Muscle of back (tissue), 11 donors: ENCODE data around the gene DBX1. TPM values are rescaled to one million over a fixed set of nuclear protein-coding genes. Genes with fewer than 3 reads are reported as not detected.

ENCODE experiments used
- DNase-seq, 3 donors: peaks; one replicate each; pipeline versions ENCODE4 v3.0.0 to v3.0.0-alpha.2; 2013
- polyA plus RNA-seq, 10 donors: library from polyadenylated mRNA; unstranded; fragments of 120-200 nt; gene quantifications; one replicate each; pipeline ENCODE4 v1.2.1, GENCODE V29; 2013; ENCODE audit not compliant: insufficient read length in 10 of 10

The DBX1 gene
- polyA plus RNA-seq, 10 donors = 3.2 to 6.7 (median 4.9) TPM

DNA sequence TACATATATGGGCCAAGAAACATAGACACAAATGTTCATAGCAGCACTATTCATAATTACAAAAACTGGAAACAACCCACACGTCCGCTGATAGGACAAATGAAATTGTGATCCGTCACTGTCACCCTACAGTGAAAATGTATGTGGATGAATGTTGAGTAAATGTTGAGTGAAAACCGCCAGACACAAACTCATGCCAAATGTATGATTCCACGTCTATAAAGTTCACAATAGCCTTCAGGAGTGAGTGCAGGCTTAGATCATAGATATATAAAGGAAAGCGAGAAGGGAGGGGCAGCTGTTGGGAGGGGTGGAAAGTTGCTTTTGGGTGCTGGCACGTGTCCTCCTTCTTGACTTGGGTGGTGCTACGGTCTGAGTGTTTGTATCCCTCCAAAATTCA is 33.6 kb downstream of the DBX1 start:
- no peak for DNase-seq

DNA sequence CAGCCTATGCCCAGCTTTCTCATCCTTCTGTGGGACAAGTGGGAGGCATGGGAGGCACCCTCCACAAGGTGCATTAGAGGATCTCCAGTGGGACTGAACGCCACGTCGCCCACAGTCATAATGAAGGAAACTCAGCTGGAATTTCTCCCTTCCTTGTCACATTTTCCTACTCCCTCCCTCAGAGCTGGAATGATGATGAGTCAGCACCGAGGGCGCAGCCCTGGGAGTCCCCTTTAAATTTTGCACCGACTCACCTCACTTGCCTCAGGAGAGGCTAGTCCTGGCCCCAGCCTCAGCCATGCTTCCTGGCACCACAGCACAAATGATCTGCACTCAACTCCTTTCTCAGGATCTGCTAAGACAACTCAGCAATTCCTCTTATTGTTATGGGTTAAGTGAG is 34.3 kb downstream of the DBX1 start:
- DNase-seq = peak in 1 of 3 donors; percentile 39

DNA sequence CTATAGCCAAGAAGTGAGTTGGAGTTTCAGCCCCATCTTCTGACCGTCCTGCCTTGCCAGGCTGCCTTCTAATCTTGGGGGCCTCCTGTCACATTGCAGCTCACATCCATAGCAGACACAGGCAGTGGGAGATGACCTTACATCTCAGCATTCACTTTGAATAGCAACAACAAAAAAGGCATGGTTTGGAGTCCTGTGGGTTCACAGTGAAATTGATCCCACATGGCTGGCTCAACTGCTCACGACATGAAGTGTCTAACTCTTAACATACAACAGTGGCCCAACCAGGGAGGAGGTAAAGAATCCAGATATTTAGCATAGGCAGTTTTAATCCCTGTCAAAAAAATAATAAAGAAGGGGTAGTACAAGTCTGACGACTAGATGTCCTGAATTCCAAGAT is 38.1 kb downstream of the DBX1 start:
- DNase-seq = no peak

DNA sequence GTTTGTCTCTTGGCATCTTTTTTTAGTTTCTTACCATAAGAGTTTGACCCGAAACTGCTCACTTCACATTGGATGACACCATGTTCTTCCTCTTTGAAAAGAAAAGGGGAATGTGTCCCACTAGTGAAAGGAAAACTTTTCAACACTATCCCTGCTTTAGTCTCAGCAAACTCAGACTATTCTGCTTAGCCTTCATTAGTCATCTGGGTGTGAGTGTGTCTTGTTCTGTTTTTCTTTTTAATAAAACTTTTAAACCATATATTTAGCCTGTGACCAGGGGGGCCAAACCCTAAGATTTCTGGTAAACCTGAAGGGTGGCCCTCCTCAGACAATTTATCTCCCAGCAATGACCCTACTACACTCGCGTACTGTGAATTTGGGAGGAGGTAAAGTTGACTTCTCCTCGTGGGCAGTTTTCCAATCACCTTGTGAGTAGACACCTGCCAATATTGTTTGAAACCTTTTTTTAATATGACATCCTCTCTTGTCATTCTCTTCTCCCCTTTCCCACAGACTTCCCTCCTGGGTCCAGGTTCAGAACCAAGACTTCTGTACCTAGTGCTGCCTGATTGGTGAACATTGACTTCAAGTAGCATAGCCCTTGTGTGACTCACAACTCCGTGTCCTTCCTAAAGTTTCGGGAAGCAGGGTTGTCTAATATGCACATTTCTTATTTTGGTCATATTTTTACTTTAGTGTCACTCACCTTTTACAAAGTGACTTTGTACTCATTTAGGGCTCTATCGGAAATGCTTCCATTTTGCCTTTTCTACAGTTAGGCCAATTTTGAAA is 39.9 kb downstream of the DBX1 start:
- DNase-seq = no peak

DNA sequence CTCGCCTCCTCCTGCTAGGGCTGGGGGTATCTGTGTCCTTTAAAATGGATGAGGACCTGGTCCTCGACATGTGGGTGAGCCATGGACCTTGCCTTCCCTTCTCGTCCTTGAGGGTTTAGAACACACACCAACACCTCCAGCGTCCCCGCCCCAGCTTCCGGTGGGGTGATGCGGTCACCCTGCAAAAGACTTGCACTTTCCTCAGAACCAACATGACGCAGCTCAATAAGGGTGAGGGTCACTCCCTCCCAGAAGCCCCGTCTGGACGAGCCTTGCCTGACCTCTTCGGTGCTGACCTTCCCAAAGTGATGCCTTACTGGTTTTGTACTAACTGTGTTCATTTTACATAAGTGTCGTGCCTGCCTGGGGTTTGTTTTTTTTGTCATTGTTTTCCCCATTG is 41.0 kb downstream of the DBX1 start:
- no peak for DNase-seq

DNA sequence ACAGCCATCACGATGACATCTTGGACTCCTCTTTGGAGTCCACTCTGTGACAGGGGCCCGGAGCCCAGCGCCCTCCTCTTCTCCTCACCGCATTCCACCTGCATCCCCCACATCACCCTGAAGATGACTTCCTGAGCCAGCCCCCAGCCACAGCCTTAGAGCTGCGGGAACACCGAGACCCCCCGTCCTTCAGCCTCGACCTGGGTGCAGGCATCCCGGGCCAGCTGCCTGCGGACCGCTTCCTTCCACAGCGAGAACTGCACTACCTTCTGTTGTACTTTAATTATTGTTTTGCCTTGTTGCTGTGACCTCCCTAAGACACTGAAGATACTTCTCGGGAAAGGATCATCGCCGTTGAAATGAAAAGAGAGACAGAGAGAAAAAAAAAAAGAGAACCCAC is 42.1 kb downstream of the DBX1 start:
- no peak for DNase-seq

DNA sequence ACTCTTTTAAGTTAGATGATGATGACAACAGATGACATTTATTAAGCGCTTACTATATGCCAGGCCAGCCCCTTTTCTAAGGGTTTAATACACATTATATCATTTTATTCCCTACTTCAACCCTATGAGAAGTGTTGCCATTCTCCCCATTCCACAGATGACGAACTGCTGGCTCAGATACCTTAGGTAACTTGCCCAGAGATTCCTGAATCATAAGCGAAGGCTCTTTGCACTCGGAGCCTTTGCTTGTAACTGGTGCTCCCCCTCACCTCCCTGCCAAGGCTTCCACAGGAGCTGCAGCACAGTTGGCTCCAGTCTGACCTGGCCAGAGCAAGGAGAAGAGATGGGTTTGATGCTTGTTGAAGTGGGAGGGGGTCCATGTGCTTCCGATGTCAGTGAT is 43.0 kb downstream of the DBX1 start:
- no peak for DNase-seq

DNA sequence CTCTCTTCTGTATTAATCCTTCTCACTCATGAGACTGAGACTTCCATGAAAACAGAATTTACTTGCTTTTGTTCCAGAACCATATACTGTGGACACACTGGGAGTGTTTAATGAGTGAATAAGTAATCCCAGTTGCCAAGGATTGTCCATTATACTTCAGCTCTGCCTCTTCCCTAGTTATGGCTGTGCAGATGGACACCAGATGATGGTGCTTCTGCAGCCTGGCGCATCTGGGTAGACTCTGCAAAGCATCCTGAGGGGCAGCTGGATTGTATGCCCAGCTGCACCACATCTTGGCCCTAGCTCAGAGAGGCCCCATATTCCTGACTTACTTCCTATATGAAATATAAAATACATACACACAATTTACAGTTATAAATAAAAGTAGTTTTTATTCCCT is 43.5 kb downstream of the DBX1 start:
- DNase-seq = no peak

DNA sequence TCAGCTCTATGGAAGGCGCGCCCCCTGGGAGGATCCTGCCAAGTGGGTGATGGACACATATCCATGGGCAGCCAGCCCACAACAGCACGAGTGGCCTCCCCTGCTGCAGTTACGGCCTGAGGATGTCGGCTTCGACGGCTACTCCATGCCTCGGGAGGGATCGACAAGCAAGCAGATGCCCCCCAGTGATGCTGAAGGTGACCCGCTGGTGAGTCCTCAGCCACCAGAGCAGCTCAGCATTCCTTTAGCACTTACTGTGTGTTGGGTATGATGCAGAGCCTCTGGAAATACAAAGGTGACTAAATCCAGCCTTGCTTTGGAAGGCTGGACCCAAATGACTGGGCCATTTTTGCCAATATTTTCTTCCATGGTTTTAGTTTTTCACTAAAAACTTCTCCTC is 45.7 kb downstream of the DBX1 start:
- DNase-seq = no peak

DNA sequence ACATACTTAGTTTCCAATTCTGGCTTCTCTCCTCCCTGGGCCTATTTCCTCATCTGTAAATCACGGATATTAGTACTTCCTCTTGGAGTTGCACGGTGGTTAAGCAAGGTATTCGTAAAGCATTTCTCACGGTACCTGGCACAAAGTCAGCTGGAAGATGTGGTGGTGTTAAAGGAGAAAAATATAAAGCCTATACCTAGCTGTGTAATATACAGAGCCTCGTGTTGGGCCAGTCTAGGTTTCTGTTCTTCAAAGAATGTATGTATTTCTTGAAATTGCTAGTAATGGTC is 47.2 kb downstream of the DBX1 start:
- no peak for DNase-seq

DNA sequence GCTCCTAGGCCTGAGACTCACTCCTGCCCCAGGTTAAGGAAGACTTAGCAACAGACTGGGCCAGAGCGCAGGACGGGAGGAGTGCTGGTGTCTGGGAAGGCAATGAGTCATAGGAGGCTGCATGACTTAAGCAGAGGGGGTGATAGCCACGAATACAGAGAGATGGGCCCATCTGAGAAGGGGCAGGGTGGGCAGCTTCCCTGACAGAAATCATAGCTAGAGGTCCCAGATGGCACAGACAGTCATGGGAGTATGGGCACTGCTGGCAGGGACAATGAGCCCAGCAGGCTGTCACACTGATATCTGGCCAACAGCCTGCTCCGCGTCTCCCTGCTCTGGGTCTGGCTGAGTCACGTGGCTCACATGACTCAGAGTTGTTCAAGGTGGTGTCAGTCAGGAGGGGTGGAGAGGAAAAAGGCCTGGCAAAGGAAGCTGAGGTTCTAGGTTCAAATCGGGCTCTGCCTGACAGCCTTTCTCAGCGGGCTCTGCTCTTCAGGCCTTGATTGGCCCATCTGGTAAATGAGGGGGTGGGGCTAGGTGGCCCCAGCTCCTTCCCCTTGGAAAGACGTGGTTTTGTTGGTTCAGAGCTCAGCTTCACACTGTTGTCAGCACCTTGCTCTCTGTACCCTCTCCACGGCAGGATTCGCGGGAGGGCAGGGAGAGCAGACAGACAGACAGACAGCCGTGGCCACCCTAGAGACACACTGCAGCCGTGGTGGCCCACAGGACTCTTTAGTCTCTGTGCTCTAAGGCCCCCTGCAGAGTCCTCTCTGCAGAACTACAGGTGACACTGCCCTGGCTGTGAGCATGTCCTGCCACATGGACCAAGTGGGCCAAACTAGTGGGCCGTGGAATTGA is 47.8 kb downstream of the DBX1 start:
- DNase-seq = peak in 1 of 3 donors; percentile 80

DNA sequence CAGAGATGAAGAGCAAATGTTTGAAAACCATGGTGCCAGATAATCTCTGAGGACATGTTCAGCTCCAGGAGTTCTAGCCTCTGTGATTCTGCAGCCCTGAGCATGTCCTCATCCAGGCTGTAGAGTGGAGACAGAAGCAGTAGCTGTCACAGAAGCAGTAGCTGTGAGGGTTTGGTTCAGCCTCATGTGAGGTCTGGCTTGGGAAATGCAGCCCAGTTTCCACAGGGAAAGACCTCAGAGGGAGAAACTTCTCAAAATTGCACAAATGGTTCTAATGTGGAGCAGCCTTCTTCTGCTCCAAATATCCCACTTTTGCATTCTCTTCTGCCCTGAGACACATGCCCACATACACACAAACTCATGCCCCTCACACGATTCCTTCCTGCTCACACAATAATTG is 48.4 kb downstream of the DBX1 start:
- DNase-seq = no peak

DNA sequence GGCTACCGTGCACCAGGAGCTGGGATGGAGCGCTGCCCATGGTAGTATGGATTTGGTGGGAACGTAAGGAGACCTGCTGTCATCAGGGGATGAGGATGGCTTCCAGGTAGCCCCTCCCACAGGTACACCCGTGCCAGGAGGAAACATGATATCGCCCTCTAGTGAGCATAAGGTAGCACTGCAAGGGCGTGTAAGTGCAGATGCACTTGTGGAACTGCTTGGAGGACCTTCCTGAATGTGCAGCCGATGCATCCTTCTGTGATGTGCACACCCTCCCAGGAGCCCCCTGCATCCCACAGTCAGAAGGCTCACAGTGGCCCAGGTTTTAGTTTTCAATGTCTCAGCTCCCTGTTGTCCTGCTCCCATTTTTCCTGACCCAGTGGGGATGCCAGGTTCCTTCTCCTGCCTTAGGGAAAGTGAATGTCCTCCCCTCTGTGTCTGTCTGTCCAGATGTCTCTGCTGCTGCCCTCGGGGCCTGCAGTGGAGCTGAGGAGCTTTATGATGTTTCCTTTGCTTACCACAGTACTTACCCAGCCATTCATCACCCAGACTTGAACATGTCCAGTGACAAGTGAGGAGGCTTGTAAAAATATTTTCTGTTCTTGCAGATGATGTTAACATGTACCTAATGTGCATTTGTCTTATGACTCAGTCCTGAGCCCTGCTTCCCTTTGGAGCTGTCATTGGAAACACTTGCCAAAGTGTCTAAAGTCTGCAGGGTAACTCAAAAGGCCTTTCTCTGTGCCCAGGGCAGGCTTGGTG is 49.2 kb downstream of the DBX1 start:
- DNase-seq = peak in 2 of 3 donors; percentile 26 to 80

DNA sequence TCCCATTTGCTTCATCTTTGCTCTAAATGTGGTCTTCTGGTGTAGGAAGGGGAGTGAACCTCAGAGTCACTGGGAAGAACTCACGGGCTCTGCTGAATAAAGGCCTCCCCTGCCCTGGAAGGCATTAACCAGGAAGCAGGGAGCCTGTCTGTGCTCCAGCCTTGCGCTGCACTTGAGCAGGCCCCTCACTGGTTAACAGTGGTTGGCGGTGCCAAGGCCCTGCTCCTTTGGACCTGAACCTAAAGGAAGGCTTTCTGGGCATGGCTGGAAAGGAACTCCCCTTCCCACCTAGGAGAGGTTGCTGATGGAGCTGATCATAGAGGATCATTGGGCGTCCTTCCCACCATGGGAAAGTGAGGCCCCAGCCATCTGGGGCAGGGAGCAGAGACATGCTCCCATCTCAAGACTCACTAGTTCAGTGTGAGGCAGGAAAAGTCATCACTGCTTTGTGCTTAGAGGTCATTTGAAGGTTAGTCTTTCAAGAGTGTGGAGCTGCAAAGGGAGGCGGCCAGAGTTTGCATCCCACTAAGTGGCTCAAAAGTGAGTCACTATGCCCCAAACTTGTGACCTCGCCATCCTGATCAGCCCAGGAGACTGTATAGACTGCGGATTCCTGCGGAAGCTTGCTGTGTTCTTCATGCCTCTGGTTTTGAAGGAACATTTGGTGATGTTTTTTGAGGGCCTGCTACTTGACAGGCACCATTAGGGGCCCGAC is 50.4 kb downstream of the DBX1 start:
- no peak for DNase-seq

Other genes with a start within 250 kb of the DBX1 start
- gene HTATIP2, start 203.2 kb upstream of the DBX1 start, polyA plus RNA-seq = 1 to 10 TPM; 1.6 to 5.9 (median 3.0) TPM
- gene PRMT3, start 227.2 kb upstream of the DBX1 start, polyA plus RNA-seq = 10 to 100 TPM in 6 of 10 donors, 1 to 10 TPM in 4; 9.2 to 13.3 (median 12.0) TPM